IMR-90 (cell line): ENCODE measurements around the gene NEDD4L. TPM values are rescaled to one million over a fixed set of nuclear protein-coding genes. Genes with fewer than 3 reads are reported as not detected.
"Not testable (repeated sequence)": the region's sequence is repeated elsewhere in the genome, so short reads cannot be mapped to it uniquely, and the experiment has no call there.

ENCODE experiments used
- ATAC-seq: fragments of 200-7000 bp; cut with Tn5 transposase; 2 replicates; pipeline ENCODE4 v1.9.1; 2020; ENCODE audit warnings: low read depth, mild to moderate bottlenecking, moderate library complexity
- BruUV-seq: library from RNA; stranded (reverse); fragments of 400-500 nt; replicated peaks from 2 replicates; lab custom pipeline; 2021; lab: Mats Ljungman, UMichigan
- CTCF ChIA-PET: fragments of 300-600 bp; formaldehyde crosslinking; extraction: SDS; loops from one replicate; lab custom pipeline; 2021; ENCODE audit warnings: antibody characterized with exemption; lab: Yijun Ruan, JAX
- POLR2A ChIA-PET: fragments of 300-600 bp; sonication (Branson Sonifier 250); formaldehyde crosslinking; loops from one replicate; lab custom pipeline; 2022; ENCODE audit warnings: antibody characterized with exemption; ENCODE audit not compliant: unreplicated experiment; lab: Charles Lee
- DNase-seq: peaks from one replicate; pipeline ENCODE4 v3.0.0; 2013
- H2AFZ ChIP-seq: replicated peaks from 2 replicates; pipeline ENCODE3; 2013; ENCODE audit warnings: low read length, mild to moderate bottlenecking; ENCODE audit not compliant: poor library complexity
- H2AK5ac ChIP-seq: 2 replicates; pipeline ENCODE4 v1.6.1; 2013; ENCODE audit warnings: low read depth, low read length, inconsistent platforms
- H2AK9ac ChIP-seq: replicated peaks from 2 replicates; pipeline ENCODE3; 2013; ENCODE audit warnings: mild to moderate bottlenecking, low read depth, low read length, moderate library complexity; ENCODE audit not compliant: poor library complexity
- H2BK120ac ChIP-seq: 2 replicates; pipeline ENCODE4 v1.6.1; 2013; ENCODE audit warnings: low read depth, low read length, inconsistent platforms
- H2BK15ac ChIP-seq: 3 replicates; pipeline ENCODE4 v1.6.1; 2013; ENCODE audit warnings: low read depth, low read length, inconsistent platforms
- H2BK20ac ChIP-seq: 2 replicates; pipeline ENCODE4 v1.6.1; 2013; ENCODE audit warnings: low read depth, mild to moderate bottlenecking, inconsistent platforms, low read length, moderate library complexity
- H2BK5ac ChIP-seq: 2 replicates; pipeline ENCODE4 v1.6.1; 2013; ENCODE audit warnings: mild to moderate bottlenecking, low read depth, low read length, inconsistent platforms; ENCODE audit not compliant: poor library complexity, severe bottlenecking
- H3K14ac ChIP-seq: replicated peaks from 2 replicates; pipeline ENCODE4 v1.6.1; 2013; ENCODE audit warnings: low read depth, low read length, inconsistent platforms
- H3K18ac ChIP-seq: 2 replicates; pipeline ENCODE4 v1.6.1; 2013; ENCODE audit warnings: low read depth, low read length, control low read depth
- H3K23ac ChIP-seq: 2 replicates; pipeline ENCODE4 v1.6.1; 2013; ENCODE audit warnings: low read depth, low read length, inconsistent platforms
- H3K27ac ChIP-seq: 2 replicates; pipeline ENCODE4 v1.5.1; 2013; ENCODE audit warnings: mild to moderate bottlenecking, control low read depth, low read length; ENCODE audit not compliant: insufficient read depth
- H3K27me3 ChIP-seq: 2 replicates; pipeline ENCODE4 v1.6.1; 2013; ENCODE audit warnings: low read length; ENCODE audit not compliant: control insufficient read depth, insufficient read depth
- H3K36me3 ChIP-seq: 2 replicates; pipeline ENCODE4 v1.6.1; 2013; ENCODE audit warnings: low read length, mixed read lengths; ENCODE audit not compliant: control insufficient read depth, insufficient read depth
- H3K4ac ChIP-seq: 2 replicates; pipeline ENCODE4 v1.6.1; 2013; ENCODE audit warnings: low read depth, low read length, inconsistent platforms
- H3K4me1 ChIP-seq: 2 replicates; pipeline ENCODE4 v1.6.1; 2013; ENCODE audit warnings: low read length, mixed read lengths; ENCODE audit not compliant: control insufficient read depth, insufficient read depth
- H3K4me2 ChIP-seq: 2 replicates; pipeline ENCODE4 v1.6.1; 2013; ENCODE audit warnings: low read depth, mild to moderate bottlenecking, control low read depth, low read length, moderate library complexity
- H3K4me3 ChIP-seq: 2 replicates; pipeline ENCODE4 v1.5.1; 2013; ENCODE audit warnings: low read depth, mild to moderate bottlenecking, control low read depth, low read length, moderate library complexity; ENCODE audit not compliant: insufficient read depth
- H3K56ac ChIP-seq: 2 replicates; pipeline ENCODE4 v1.6.1; 2013; ENCODE audit warnings: low read length, inconsistent platforms; ENCODE audit not compliant: insufficient read depth; ENCODE audit errors: extremely low read depth
- H3K79me1 ChIP-seq, 2 experiments: 2 replicates each; pipeline ENCODE4 v1.6.1; 2013; ENCODE audit warnings: low read length in 2 of 2, inconsistent platforms in 1 of 2, low read depth in 1 of 2
- H3K9ac ChIP-seq: 2 replicates; pipeline ENCODE4 v1.6.1; 2013; ENCODE audit warnings: low read depth, low read length, control low read depth
- H3K9me1 ChIP-seq: 2 replicates; pipeline ENCODE4 v1.6.1; 2013; ENCODE audit warnings: low read length, inconsistent platforms; ENCODE audit not compliant: insufficient read depth
- H3K9me3 ChIP-seq: 2 replicates; pipeline ENCODE4 v1.6.1; 2013; ENCODE audit warnings: low read length; ENCODE audit not compliant: control insufficient read depth, insufficient read depth
- H4K20me1 ChIP-seq: 2 replicates; pipeline ENCODE4 v1.6.1; 2013; ENCODE audit warnings: low read length, inconsistent platforms; ENCODE audit not compliant: insufficient read depth
- H4K5ac ChIP-seq: 2 replicates; pipeline ENCODE4 v1.6.1; 2013; ENCODE audit warnings: mild to moderate bottlenecking, low read depth, low read length, control low read depth
- H4K8ac ChIP-seq, 2 experiments: 2 replicates each; pipeline ENCODE4 v1.6.1; 2013; ENCODE audit warnings: low read depth in 2 of 2, low read length in 2 of 2, control low read depth in 1 of 2, inconsistent platforms in 1 of 2
- H4K91ac ChIP-seq: 2 replicates; pipeline ENCODE4 v1.6.1; 2013; ENCODE audit warnings: low read depth, low read length, inconsistent platforms; ENCODE audit not compliant: insufficient read depth
- MAFK ChIP-seq: IDR thresholded peaks from 2 replicates; pipeline ENCODE4 v1.6.1; 2012; ENCODE audit warnings: low read depth, low read length, improper control_type of control experiment
- MXI1 ChIP-seq: IDR thresholded peaks from 2 replicates; pipeline ENCODE4 v1.6.1; 2012; ENCODE audit warnings: low read depth, mild to moderate bottlenecking, low read length, moderate library complexity, borderline replicate concordance
- RAD21 ChIP-seq: IDR thresholded peaks from 2 replicates; pipeline ENCODE4 v1.6.1; 2012; ENCODE audit warnings: low read length, improper control_type of control experiment
- WGBS, 2 experiments: methylation state at CpG; one replicate each; pipeline versions ENCODE4 v1.1.5 to v1.1.7; 2013; ENCODE audit warnings: missing lambda C conversion rate in 2 of 2; ENCODE audit not compliant: insufficient read length in 1 of 2; ENCODE audit errors: extremely low coverage in 2 of 2; 5-methylcytosine and 5-hydroxymethylcytosine counted together
- dilution Hi-C: fragments of 300-500 bp; cut with HindIII; formaldehyde crosslinking; loops from one replicate; pipeline ENCODE4 v1.14.3; 2018; ENCODE audit warnings: low sequenced_read_pairs; ENCODE audit not compliant: unreplicated experiment
- in situ Hi-C: fragments of 300-500 bp; cut with MboI; formaldehyde crosslinking; loops from 3 replicates; pipeline ENCODE4 v1.14.3; 2019; ENCODE audit warnings: low sequenced_read_pairs, inconsistent platforms, mixed read lengths
- intact Hi-C: fragments of 100-400 bp; cut with micrococcal nuclease; formaldehyde crosslinking; loops from 2 replicates; pipeline ENCODE4 v1.10.0; 2022
- polyA plus RNA-seq, 3 experiments: library from polyadenylated mRNA; depleted of rRNA; stranded (reverse); fragments of >200 nt; gene quantifications; 2 replicates each; pipeline ENCODE4 v1.2.3, GENCODE V29; 2012; ENCODE audit warnings: low replicate concordance in 1 of 3
- total RNA-seq: library from RNA; depleted of rRNA; stranded (reverse); fragments of >200 nt; gene quantifications from 2 replicates; pipeline ENCODE4 v1.2.3, GENCODE V29; 2012
- TF ChIP-seq, protein P1 (sequence below): fragments of 150-350 bp; IDR thresholded peaks from 2 replicates; pipeline ENCODE4 v1.6.1; 2017; ENCODE audit warnings: mild to moderate bottlenecking, antibody characterized with exemption, low read length, low read depth

The NEDD4L gene
- total and polyA plus RNA-seq, 2 of the 4 experiments (the other 2 are of a cell fraction), result 10.0 to 10.9 TPM

DNA sequence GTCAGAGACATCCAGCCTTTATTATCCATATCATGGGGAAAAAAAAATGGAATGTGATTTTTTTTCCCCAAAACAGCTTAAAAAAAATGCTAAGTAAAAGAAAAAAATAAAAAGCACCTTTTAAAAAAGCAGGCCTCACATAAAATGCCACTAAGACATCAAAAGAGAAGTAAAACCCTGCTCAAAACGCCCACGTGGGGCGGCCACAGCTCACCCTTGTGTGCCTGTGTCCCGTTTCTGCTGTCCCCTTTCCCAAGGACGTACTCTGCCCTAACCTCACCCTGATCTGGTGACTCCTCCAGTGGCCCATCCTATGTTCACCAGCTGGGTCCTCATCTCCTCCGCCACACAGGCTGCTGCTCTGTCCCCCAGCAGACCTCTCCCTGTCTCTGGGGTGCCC is 125.4 kb downstream of the NEDD4L start:
- Histone ChIP-seq H2AK9ac (no peak overlapping the region), H3K4me1 (no peaks in the 10 kb centered on the region), H2BK20ac (no peak overlapping the region), H3K79me1 (no peaks in the 10 kb centered on the region), H3K9me1 (peaks cover 7% of the 10 kb centered on the region), H2BK120ac (no peak overlapping the region), H2BK15ac (no peak overlapping the region), H3K9ac (no peak overlapping the region), H3K14ac (no peak overlapping the region), H2BK5ac (no peak overlapping the region), H4K20me1 (no peaks in the 10 kb centered on the region), H3K4me2 (no peak overlapping the region), H3K23ac (no peak overlapping the region), H3K27me3 (peaks cover 3% of the 10 kb centered on the region), H3K36me3 (no peaks in the 10 kb centered on the region), H4K91ac (no peak overlapping the region), H4K8ac (no peak overlapping the region), H3K27ac (no peak overlapping the region), H2AK5ac (no peak overlapping the region; the same call in 1 of the 2 replicates), H3K56ac (no peak overlapping the region), H3K4ac (no peak overlapping the region), H3K18ac (no peak overlapping the region), H2AFZ (no peak overlapping the region), H4K5ac (no peak overlapping the region), H3K9me3 (no peaks in the 10 kb centered on the region), H3K4me3 (no peak overlapping the region)
- no peak for DNase-seq
- intact Hi-C loops (no loop called here), in situ Hi-C loops (no loop called here), dilution Hi-C loops (no loop called here)
- no peak for ATAC-seq
- CTCF ChIA-PET, result no interaction called here
- BruUV-seq, result no TSS peak
- 97% methylated on average over 4 of the region's 6 CpGs; no CpG with 5 or more reads in 1 of the 2 experiments for WGBS, 2 experiments
- POLR2A ChIA-PET, result no interaction called here
- no peak for TF ChIP-seq MXI1
- TF ChIP-seq, protein P1, sequence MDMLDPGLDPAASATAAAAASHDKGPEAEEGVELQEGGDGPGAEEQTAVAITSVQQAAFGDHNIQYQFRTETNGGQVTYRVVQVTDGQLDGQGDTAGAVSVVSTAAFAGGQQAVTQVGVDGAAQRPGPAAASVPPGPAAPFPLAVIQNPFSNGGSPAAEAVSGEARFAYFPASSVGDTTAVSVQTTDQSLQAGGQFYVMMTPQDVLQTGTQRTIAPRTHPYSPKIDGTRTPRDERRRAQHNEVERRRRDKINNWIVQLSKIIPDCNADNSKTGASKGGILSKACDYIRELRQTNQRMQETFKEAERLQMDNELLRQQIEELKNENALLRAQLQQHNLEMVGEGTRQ, result no peak
- TF ChIP-seq RAD21, result no peak
- TF ChIP-seq MAFK, result no peak

DNA sequence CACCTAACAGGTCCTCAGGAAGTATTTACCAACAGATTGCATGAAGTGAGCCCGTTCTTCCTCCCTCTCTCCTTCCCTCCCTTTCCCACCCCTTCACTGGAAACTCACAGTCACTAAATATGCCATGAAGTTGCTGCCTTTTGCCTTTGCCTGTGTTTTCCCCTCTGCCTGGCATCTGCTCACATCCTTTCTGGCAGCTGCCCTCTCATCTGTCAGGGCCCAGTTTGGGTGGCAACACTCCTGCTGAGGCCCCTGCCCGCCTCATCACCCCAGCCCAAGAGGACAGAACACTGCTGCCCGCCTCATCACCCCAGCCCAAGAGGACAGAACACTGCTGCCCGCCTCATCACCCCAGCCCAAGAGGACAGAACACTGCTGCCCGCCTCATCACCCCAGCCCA is 126.0 kb downstream of the NEDD4L start:
- H2AFZ ChIP-seq, H3K56ac ChIP-seq, H3K4ac ChIP-seq, in situ Hi-C loops, H3K23ac ChIP-seq, H3K14ac ChIP-seq, H2AK5ac ChIP-seq, intact Hi-C loops, H3K9ac ChIP-seq, H3K27me3 ChIP-seq, dilution Hi-C loops, BruUV-seq, ATAC-seq, H3K9me1 ChIP-seq, H4K5ac ChIP-seq, H4K91ac ChIP-seq, CTCF ChIA-PET, H2BK120ac ChIP-seq, H2AK9ac ChIP-seq, H2BK15ac ChIP-seq, H3K36me3 ChIP-seq, H3K9me3 ChIP-seq, POLR2A ChIA-PET, H4K20me1 ChIP-seq, H4K8ac ChIP-seq, H2BK20ac ChIP-seq, H3K4me3 ChIP-seq, DNase-seq, H2BK5ac ChIP-seq, H3K27ac ChIP-seq, H3K18ac ChIP-seq, H3K79me1 ChIP-seq, H3K4me1 ChIP-seq, H3K4me2 ChIP-seq: not testable (repeated sequence)
- WGBS, 2 experiments, result 100% methylated on average over 1 of the region's 5 CpGs; no CpG with 5 or more reads in 1 of the 2 experiments
